WTC11 (cell line): Measurements from ENCODE around the gene SETD1B. TPM values are rescaled to one million over a fixed set of nuclear protein-coding genes. Genes with fewer than 3 reads are reported as not detected.

ENCODE experiments used
- ATAC-seq: fragments of 200-7000 bp; cut with Tn5 transposase; 2 replicates; pipeline ENCODE4 v1.10.0; 2021; ENCODE audit warnings: mild to moderate bottlenecking, moderate library complexity
- CTCF ChIA-PET: fragments of 300-600 bp; sonication (Branson Sonifier 250); formaldehyde crosslinking; loops from one replicate; lab custom pipeline; 2021; ENCODE audit warnings: antibody characterized with exemption; lab: Charles Lee
- POLR2A ChIA-PET: fragments of 350-600 bp; sonication (Branson Sonifier 250); formaldehyde crosslinking; loops from one replicate; lab custom pipeline; 2021; ENCODE audit warnings: antibody characterized with exemption; lab: Charles Lee
- DNase-seq: peaks from one replicate; pipeline ENCODE4 v3.0.0; 2021; ENCODE audit warnings: low spot score
- H3K27ac Mint-ChIP-seq: 2 replicates; pipeline ENCODE4 v1.8.0; 2021; ENCODE audit warnings: mixed read lengths
- H3K27me3 Mint-ChIP-seq: 2 replicates; pipeline ENCODE4 v1.8.0; 2021; ENCODE audit warnings: low read depth, mild to moderate bottlenecking, moderate library complexity, mixed read lengths
- H3K36me3 Mint-ChIP-seq: 2 replicates; pipeline ENCODE4 v1.8.0; 2021; ENCODE audit warnings: mixed read lengths
- H3K4me1 Mint-ChIP-seq: 2 replicates; pipeline ENCODE4 v1.8.0; 2022; ENCODE audit warnings: mixed read lengths
- H3K4me3 Mint-ChIP-seq: 2 replicates; pipeline ENCODE4 v1.8.0; 2021; ENCODE audit warnings: mild to moderate bottlenecking, moderate library complexity, mixed read lengths
- H3K9me3 Mint-ChIP-seq: 2 replicates; pipeline ENCODE4 v1.8.0; 2021; ENCODE audit warnings: mixed read lengths
- CREM ChIP-seq: sonication (generic); formaldehyde crosslinking; IDR thresholded peaks from 2 replicates; pipeline ENCODE4 v1.8.1; 2022; ENCODE audit warnings: mild to moderate bottlenecking, missing genetic modification reagents, moderate library complexity
- E2F1 ChIP-seq: sonication (generic); formaldehyde crosslinking; IDR thresholded peaks from 2 replicates; pipeline ENCODE4 v1.8.0; 2022; ENCODE audit warnings: mild to moderate bottlenecking, missing genetic modification reagents
- E2F5 ChIP-seq: sonication (generic); formaldehyde crosslinking; IDR thresholded peaks from 2 replicates; pipeline ENCODE4 v1.8.1; 2022; ENCODE audit warnings: mild to moderate bottlenecking, moderate library complexity, missing genetic modification reagents
- ELF4 ChIP-seq: sonication (generic); formaldehyde crosslinking; IDR thresholded peaks from 2 replicates; pipeline ENCODE4 v1.8.1; 2022; ENCODE audit warnings: low read depth, mild to moderate bottlenecking, moderate library complexity, missing genetic modification reagents
- FOXK1 ChIP-seq: sonication (generic); formaldehyde crosslinking; IDR thresholded peaks from 2 replicates; pipeline ENCODE4 v1.8.0; 2022; ENCODE audit warnings: mild to moderate bottlenecking, moderate library complexity, missing genetic modification reagents
- FOXP1 ChIP-seq: sonication (generic); formaldehyde crosslinking; IDR thresholded peaks from 2 replicates; pipeline ENCODE4 v1.8.0; 2022; ENCODE audit warnings: missing genetic modification reagents, mild to moderate bottlenecking, moderate library complexity, borderline replicate concordance
- GRHL2 ChIP-seq: fragments of 250-450 bp; sonication (Bioruptor Pico); IDR thresholded peaks from 2 replicates; pipeline ENCODE4 v1.8.0; 2022; ENCODE audit warnings: mild to moderate bottlenecking, moderate library complexity; ENCODE audit not compliant: insufficient replicate concordance, severe bottlenecking
- GTF2I ChIP-seq: fragments of 250-450 bp; sonication (Bioruptor Pico); conservative IDR thresholded peaks from 2 replicates; pipeline ENCODE4 v1.4.0; 2021; ENCODE audit warnings: mild to moderate bottlenecking
- IRF1 ChIP-seq: sonication (generic); formaldehyde crosslinking; IDR thresholded peaks from 2 replicates; pipeline ENCODE4 v1.8.0; 2023; ENCODE audit warnings: missing genetic modification reagents
- JAZF1 ChIP-seq: fragments of 250-450 bp; sonication (Bioruptor Pico); IDR thresholded peaks from 2 replicates; pipeline ENCODE4 v1.9.0; 2021; ENCODE audit warnings: moderate library complexity, mild to moderate bottlenecking, inconsistent platforms
- MXD4 ChIP-seq: fragments of 250-450 bp; sonication (Bioruptor Pico); IDR thresholded peaks from 2 replicates; pipeline ENCODE4 v1.8.0; 2021; ENCODE audit warnings: mild to moderate bottlenecking, moderate library complexity, borderline replicate concordance
- MYBL2 ChIP-seq: sonication (generic); formaldehyde crosslinking; IDR thresholded peaks from 2 replicates; pipeline ENCODE4 v1.8.1; 2023; ENCODE audit warnings: mild to moderate bottlenecking, moderate library complexity, missing genetic modification reagents
- NFATC4 ChIP-seq: fragments of 250-450 bp; sonication (Bioruptor Pico); IDR thresholded peaks from 2 replicates; pipeline ENCODE4 v1.9.0; 2021; ENCODE audit warnings: mild to moderate bottlenecking
- NR2C2 ChIP-seq: sonication (generic); formaldehyde crosslinking; IDR thresholded peaks from 2 replicates; pipeline ENCODE4 v1.8.0; 2022; ENCODE audit warnings: mild to moderate bottlenecking, missing genetic modification reagents
- OVOL2 ChIP-seq: fragments of 250-450 bp; sonication (Bioruptor Pico); IDR thresholded peaks from 2 replicates; pipeline ENCODE4 v1.9.0; 2021; ENCODE audit warnings: mild to moderate bottlenecking, borderline replicate concordance
- PRDM15 ChIP-seq: sonication (generic); formaldehyde crosslinking; IDR thresholded peaks from 2 replicates; pipeline ENCODE4 v1.8.0; 2022; ENCODE audit warnings: missing genetic modification reagents
- PRRX2 ChIP-seq: fragments of 250-450 bp; sonication (Bioruptor Pico); IDR thresholded peaks from 2 replicates; pipeline ENCODE4 v1.8.0; 2021; ENCODE audit warnings: mild to moderate bottlenecking
- SP1 ChIP-seq: sonication (generic); formaldehyde crosslinking; conservative IDR thresholded peaks from 2 replicates; pipeline ENCODE4 v1.8.1; 2022; ENCODE audit warnings: missing genetic modification reagents
- TEAD4 ChIP-seq: sonication (generic); formaldehyde crosslinking; IDR thresholded peaks from 2 replicates; pipeline ENCODE4 v1.8.0; 2022; ENCODE audit warnings: mild to moderate bottlenecking, missing genetic modification reagents
- ZBTB21 ChIP-seq: sonication (generic); formaldehyde crosslinking; IDR thresholded peaks from 2 replicates; pipeline ENCODE4 v1.8.1; 2023; ENCODE audit warnings: mild to moderate bottlenecking, missing genetic modification reagents, borderline replicate concordance
- ZNF121 ChIP-seq: sonication (generic); formaldehyde crosslinking; IDR thresholded peaks from 2 replicates; pipeline ENCODE4 v1.8.0; 2023; ENCODE audit warnings: missing genetic modification reagents
- ZNF232 ChIP-seq: sonication (generic); formaldehyde crosslinking; IDR thresholded peaks from 2 replicates; pipeline ENCODE4 v1.8.0; 2022; ENCODE audit warnings: mild to moderate bottlenecking, missing genetic modification reagents
- ZNF396 ChIP-seq: fragments of 250-450 bp; sonication (Bioruptor Pico); IDR thresholded peaks from 2 replicates; pipeline ENCODE4 v1.8.0; 2021; ENCODE audit warnings: mild to moderate bottlenecking, moderate library complexity, borderline replicate concordance
- ZNF416 ChIP-seq: fragments of 250-450 bp; sonication (Bioruptor Pico); IDR thresholded peaks from 2 replicates; pipeline ENCODE4 v1.9.0; 2021; ENCODE audit warnings: mild to moderate bottlenecking, inconsistent platforms
- total RNA-seq: library from RNA; stranded (reverse); gene quantifications from 3 replicates; pipeline ENCODE4 v1.2.3, GENCODE V29; 2021

Gene SETD1B
- total RNA-seq, 1 experiment from 2014 or later = 19.5 TPM

GRCh38 chr12:121764808-121765207 is 39.0 kb upstream of the SETD1B start:
- Mint-ChIP-seq H3K4me3 (no peak overlapping the region), H3K27me3 (no peaks in the 10 kb centered on the region; the same call in 1 of the 2 replicates), H3K36me3 (peaks cover 15% of the 10 kb centered on the region), H3K27ac (no peak overlapping the region), H3K4me1 (no peaks in the 10 kb centered on the region)
- ATAC-seq = no peak
- POLR2A ChIA-PET = interaction anchor here (0.6 kb wide), 1 partner anchor 145 kb away, joined by 4 read pairs; no protein-coding TSS in a partner anchor
- TF ChIP-seq ZBTB21 (CRISPR knock-in tag) = no peak
- TF ChIP-seq ZNF121 (CRISPR knock-in tag) = no peak
- TF ChIP-seq TEAD4 (CRISPR knock-in tag) = no peak
- no peak for TF ChIP-seq FOXK1 (CRISPR knock-in tag)
- no peak for TF ChIP-seq FOXP1 (CRISPR knock-in tag)
- TF ChIP-seq MYBL2 (CRISPR knock-in tag) = no peak
- no peak for TF ChIP-seq CREM (CRISPR knock-in tag)
- TF ChIP-seq MXD4 (CRISPR knock-in tag) = no peak
- no peak for TF ChIP-seq E2F5 (CRISPR knock-in tag)
- no peak for TF ChIP-seq GTF2I (CRISPR knock-in tag)
- TF ChIP-seq, all 79 proteins: peak for 0
- CTCF ChIA-PET = interaction anchor here (1.7 to 3.2 kb wide), 2 partner anchors 29 to 52 kb away, joined by 7 to 18 read pairs; partner anchors contain the start of genes RHOF and TMEM120B
- no peak for DNase-seq
- no peaks in the 10 kb centered on the region for H3K9me3 Mint-ChIP-seq

- ChIA-PET POLR2A (interaction anchor here (0.5 kb wide), 1 partner anchor 16 kb away, joined by 3 read pairs; no protein-coding TSS in a partner anchor), CTCF (interaction anchor here (0.6 to 1.7 kb wide), 2 partner anchors 53 to 364 kb away, joined by 3 to 7 read pairs; partner anchors contain the start of gene TMEM120B)
- DNase-seq = no peak
- peaks cover 15% of the 10 kb centered on the region for H3K36me3 Mint-ChIP-seq
- no peak for TF ChIP-seq ZNF416
- no peak for TF ChIP-seq ZNF121 (CRISPR knock-in tag)
- no peak for TF ChIP-seq JAZF1 (CRISPR knock-in tag)
- no peak for TF ChIP-seq OVOL2 (CRISPR knock-in tag)
- no peak for TF ChIP-seq GRHL2 (CRISPR knock-in tag)
- no peak for TF ChIP-seq ZNF232 (CRISPR knock-in tag)
- no peak for TF ChIP-seq FOXK1 (CRISPR knock-in tag)
- TF ChIP-seq IRF1 (CRISPR knock-in tag) = no peak
- no peak for TF ChIP-seq E2F1 (CRISPR knock-in tag)
- no peak for TF ChIP-seq ZNF396 (CRISPR knock-in tag)
- no peak for TF ChIP-seq SP1
- TF ChIP-seq MXD4 (CRISPR knock-in tag) = no peak
- TF ChIP-seq TEAD4 (CRISPR knock-in tag) = no peak
- no peak for TF ChIP-seq NFATC4 (CRISPR knock-in tag)
- TF ChIP-seq ELF4 = no peak
- no peak for TF ChIP-seq PRDM15 (CRISPR knock-in tag)
- no peak for TF ChIP-seq PRRX2 (CRISPR knock-in tag)
- no peak for TF ChIP-seq NR2C2
- TF ChIP-seq, all 79 proteins: peak for 0
- Mint-ChIP-seq H3K4me3 (no peak overlapping the region), H3K4me1 (no peaks in the 10 kb centered on the region), H3K9me3 (no peaks in the 10 kb centered on the region), H3K27me3 (no peaks in the 10 kb centered on the region; the same call in 1 of the 2 replicates), H3K27ac (no peak overlapping the region)
- no peak for ATAC-seq
These were observed 38.2 kb upstream of the SETD1B start for GRCh38 chr12:121765573-121765972.
